ENCODE results near the gene ADK.
"Not testable (repeated sequence)": the region's sequence is repeated elsewhere in the genome, so short reads cannot be mapped to it uniquely, and the experiment has no call there.

The ADK gene

DNA sequence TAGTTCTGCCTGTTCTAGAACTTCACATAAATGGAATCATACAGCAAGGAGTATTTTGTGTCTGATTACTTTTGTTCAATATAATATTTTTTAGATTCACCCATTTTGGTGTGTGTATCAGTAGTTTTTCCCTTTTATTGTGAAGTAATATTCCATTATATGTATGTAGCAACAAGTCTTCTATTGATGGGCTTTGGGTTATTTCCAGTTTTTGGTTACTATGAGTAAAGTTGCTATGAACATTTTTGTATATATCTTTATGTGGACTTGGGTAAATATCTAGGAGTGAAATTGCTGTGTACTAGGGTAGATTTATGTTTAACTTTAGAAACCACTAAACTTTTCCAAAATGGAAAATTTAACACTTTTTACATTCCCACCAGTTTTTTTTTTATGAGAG is 35.7 kb downstream of the ADK start:
- no peak for DNase-seq (ENCODE audit: low spot score)

- no peak for DNase-seq (ENCODE audit: low spot score)
Observed at GRCh38 chr10:74187237-74187636, 36.2 kb downstream of the ADK start.

GRCh38 chr10:74188617-74189016 is 37.6 kb downstream of the ADK start:
- not testable (repeated sequence) for DNase-seq (ENCODE audit: low spot score)

DNA sequence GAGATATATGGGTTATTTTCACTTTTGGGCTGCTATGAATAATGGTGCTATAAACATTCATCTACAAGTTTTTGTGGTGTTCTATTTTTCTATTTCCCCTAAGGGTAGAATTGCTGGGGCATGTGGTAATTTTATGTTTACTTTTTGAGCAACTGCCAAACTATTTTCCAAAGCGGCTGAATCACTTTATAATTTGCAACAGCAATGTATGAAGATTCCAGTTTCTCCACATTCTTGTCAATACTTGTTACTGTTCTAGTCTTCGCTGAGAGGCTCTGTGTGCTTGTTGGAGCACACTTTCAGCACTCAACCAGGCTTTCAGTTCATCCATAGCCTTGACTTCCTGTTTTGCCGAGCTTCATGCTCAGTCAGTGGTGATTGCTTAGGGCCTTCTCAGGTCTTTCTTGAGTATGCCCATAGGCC is 39.0 kb downstream of the ADK start:
- peak; percentile 90 for DNase-seq (ENCODE audit: low spot score)

DNA sequence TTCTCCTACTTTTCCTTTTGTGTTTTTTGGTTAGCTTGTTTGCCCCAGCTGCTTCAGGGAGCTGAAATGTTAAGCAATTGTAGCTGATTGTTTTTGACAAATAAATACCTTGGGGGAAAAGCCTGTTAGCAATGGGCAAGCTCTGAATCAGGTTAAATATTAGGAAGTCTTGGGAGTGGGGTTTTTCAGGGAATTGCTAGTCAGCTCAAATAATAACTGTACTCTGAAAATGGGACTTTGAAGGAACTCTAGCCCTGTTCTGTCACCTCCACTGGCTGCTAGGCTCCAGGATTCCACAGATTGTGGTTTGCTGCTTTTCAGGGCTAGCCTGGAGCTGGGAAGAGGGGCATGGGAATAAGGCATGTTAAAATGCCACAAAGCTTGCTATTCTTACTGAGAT is 39.5 kb downstream of the ADK start:
- DNase-seq (ENCODE audit: low spot score): peak; percentile 34

GRCh38 chr10:74194545-74194944 is 43.5 kb downstream of the ADK start:
- DNase-seq (ENCODE audit: low spot score): peak; percentile 18

DNA sequence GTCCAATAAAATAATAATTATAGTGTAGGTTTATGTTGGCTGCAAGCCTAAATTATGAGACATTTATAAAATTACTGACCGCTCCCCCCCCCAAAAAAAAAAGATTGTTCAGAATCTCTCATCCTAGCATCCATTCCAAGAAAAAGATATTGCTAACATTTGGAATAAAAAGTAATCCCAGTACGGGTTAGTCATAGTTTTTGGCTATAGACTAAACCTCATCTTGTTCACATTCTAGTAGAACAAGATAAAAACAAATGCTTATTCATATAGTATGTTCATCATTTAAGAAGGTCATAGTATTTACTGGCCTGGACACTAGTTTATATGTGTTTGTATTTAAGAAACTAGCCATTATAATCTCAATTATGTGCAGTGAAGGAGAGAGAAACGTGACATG is 44.0 kb downstream of the ADK start:
- DNase-seq (ENCODE audit: low spot score): no peak

GRCh38 chr10:74199315-74199714 is 48.3 kb downstream of the ADK start:
- no peak for DNase-seq (ENCODE audit: low spot score)

- DNase-seq (ENCODE audit: low spot score): no peak
Observed at GRCh38 chr10:74202356-74202755, 51.3 kb downstream of the ADK start.

DNA sequence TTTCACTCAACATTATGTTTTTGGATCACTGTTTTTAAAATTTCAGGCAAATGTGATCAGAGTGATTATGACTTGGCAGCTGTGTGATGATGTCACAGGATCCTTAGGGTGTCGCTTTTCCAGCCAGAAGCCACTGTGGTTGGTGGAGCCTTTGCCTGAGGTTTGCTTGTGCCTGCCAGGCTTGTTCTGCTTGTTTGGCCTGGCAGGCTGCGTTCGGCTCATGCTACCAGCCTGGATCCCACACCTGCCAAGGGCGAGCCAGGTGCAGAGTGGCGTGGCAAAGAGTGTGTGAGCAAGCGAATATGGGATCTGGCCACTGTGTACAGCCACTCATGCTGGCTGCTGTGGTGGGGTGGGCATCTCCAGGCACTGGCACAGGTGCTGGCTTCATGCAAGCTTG is 55.7 kb downstream of the ADK start:
- no peak for DNase-seq (ENCODE audit: low spot score)

- DNase-seq (ENCODE audit: low spot score): no peak
Observed at GRCh38 chr10:74207691-74208480, 56.9 kb downstream of the ADK start.

- no peak for DNase-seq (ENCODE audit: low spot score)
Observed at GRCh38 chr10:74208997-74209396, 58.0 kb downstream of the ADK start.

- no peak for DNase-seq (ENCODE audit: low spot score)
Observed at GRCh38 chr10:74213019-74213418, 62.0 kb downstream of the ADK start.

DNA sequence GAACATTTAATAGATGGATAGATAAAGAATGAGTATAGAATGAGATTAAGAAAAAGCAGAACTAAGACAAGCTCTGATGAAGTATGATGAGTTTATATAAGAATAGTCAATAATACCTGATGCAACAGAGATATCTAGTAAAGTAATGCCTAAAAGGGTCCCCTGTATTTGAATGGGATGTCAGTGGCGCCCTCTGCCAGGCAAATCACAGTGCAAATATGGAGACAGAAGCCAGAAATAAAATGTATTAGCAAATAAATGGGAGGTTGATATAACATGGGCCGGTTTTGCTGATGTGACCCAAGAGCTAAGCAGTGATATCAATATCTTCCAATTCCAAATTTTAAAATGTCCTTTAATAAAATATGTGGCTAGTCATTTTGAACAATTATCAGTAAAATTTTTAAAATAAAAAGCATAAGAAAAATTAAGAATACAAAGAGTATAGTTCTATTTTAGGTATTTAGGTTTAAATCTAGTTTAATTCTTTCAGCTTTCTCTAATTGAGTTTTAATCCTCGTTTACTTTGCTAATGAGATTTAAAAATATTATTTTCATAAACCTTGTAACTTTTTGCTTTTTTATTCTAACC is 62.6 kb downstream of the ADK start:
- DNase-seq (ENCODE audit: low spot score): peak; percentile 28

DNA sequence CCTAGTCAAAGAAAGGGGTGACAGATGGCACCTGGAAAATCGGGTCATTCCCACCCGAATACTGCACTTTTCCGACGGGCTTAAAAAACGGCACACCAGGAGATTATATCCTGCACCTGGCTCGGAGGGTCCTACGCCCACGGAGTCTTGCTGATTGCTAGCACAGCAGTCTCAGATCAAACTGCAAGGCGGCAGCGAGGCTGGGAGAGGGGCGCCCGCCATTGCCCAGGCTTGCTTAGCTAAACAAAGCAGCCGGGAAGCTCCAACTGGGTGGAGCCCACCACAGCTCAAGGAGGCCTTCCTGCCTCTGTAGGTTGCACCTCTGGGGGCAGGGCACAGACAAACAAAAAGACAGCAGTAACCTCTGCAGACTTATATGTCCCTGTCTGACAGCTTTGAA is 66.1 kb downstream of the ADK start:
- not testable (repeated sequence) for DNase-seq (ENCODE audit: low spot score)

GRCh38 chr10:74222467-74222866 is 71.4 kb downstream of the ADK start:
- not testable (repeated sequence) for DNase-seq (ENCODE audit: low spot score)

- peak; percentile 91 for DNase-seq (ENCODE audit: low spot score)
Observed at GRCh38 chr10:74223755-74224529, 72.9 kb downstream of the ADK start.

GRCh38 chr10:74227697-74228424 is 76.8 kb downstream of the ADK start:
- DNase-seq (ENCODE audit: low spot score): peak; percentile 76

- DNase-seq (ENCODE audit: low spot score): peak; percentile 53
Observed at GRCh38 chr10:74231375-74231774, 80.4 kb downstream of the ADK start.

DNA sequence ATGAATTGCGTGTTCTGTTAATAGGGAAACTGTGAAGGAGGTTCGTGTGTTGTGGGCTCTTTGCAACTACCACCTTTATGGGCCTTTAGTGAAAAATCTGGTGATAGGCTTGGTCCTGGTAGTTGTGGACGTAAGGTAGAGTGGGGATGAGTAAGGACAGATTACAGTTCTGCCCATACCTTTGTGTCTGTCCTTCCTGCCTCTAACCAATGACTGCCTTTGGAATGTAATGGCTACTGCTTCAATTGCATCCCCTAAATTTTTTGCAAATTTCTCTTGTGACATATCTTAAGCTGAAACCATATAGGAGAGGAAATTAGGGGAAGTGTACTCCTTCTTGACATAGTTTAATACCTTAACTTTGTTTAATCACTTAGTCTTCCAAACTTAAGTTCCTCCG is 82.3 kb downstream of the ADK start:
- no peak for DNase-seq (ENCODE audit: low spot score)

DNA sequence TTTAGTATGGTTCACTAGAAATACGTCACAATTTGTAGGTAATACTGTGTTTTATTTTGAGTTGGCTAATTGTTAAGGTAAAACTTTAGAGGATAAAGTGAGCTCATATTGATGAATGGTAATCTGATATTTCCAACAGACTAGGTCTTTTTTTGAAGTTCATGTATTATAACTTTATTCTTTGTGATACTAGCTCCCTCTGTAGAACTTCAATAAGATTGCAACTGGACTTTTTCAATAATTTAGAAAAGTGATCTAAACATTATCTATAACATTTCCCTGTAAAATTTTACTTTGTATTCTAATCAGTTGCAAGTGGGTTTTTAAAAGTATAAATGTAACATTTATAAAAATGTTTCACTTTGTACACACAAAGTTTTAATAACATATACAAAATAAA is 83.5 kb downstream of the ADK start:
- no peak for DNase-seq (ENCODE audit: low spot score)

GRCh38 chr10:74238031-74238431 is 87.0 kb downstream of the ADK start:
- DNase-seq (ENCODE audit: low spot score): peak; percentile 52

All from kidney tubule cell (primary cell).